ENCODE results near the gene CRKL.
"Not testable (repeated sequence)": the region's sequence is repeated elsewhere in the genome, so short reads cannot be mapped to it uniquely, and the experiment has no call there.

The CRKL gene

DNA sequence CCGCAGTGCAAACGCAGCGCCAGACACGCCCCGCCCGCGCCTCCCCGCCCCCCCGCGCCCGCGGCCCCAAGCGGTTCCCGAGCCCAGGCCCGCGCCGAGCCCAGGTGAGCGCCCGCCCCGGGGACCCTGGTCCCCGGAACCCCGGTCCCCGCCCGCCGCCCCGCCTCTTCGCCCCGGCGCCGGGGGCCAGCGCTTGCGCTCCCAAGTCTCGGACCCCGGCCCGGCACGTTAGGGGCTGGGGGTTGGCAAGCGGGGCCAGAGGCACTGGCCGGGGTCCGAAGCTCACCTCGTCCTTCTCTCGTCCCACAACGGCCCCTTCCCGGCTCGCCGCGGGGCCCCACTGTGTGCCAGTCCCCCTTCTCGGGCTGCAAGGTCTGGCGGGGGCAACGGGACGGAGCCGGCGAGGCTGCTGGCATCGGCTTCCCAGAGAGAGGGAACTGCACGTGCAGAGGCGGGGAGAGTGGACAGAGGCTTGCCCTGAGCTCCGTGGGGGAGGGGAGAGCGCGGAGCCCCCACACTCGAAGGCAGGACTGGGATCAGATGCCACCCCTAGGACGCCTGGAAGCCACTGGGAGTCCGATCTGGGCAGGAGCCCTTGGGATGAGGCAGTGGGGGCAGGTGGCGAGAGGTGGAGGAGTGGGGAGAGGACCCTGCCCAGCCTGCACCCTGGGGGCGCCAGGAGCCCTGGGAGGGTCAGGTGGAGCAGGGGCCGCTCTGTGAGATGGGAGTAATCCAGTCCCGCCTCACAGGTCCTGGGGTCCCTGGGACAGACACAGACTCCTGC lies 48.1 kb downstream of the CRKL start:
- in situ Hi-C loops (cut with HindIII; ENCODE audit: low sequenced_read_pairs), result no loop called here

DNA sequence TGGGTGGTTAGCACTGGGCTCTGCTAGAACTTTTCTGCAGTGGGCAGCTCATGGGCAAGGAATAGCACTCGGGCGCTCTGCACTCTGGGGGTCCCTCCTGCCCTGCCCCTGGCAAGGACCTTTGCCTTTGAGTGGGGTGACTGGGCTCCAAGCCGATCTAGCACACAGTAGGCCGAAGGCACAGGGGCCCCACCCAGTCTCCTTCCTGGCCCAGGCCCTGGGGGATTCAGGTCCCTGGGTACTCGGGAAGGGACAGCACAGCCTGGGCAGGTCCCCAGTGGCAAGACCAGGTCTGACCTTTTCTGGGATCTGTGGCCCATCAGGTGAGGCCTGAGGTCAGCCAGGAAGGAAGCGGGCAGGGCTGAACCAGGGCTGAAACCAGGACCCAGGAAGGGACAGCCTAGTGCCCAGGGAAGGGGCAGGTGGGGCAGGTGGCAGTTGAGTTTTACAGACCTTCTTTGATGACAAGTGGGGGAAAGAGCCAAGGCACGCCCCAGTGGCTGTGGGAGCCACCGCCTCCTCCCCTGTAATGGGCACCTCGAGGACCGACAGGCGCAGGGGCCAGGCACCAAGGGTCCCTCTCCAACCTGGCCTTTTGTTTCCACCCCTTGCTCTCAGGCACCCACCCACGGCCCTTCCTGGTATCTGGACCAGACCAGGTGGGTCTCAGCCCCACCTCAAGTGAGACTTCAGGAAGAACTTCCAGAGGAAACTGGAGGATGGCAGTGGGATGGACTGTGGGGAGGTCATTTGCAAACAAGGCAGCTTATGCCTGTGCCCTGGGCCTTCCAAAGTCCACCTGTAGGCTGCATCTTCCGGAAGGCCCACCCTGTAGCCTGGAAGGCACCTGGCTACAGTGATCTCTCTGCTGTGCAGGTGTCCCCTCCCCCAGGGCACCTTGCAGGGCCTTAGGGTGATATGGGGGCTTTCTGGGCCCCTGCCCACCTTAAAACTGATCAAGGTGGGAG lies 49.0 kb downstream of the CRKL start:
- in situ Hi-C loops (cut with HindIII; ENCODE audit: low sequenced_read_pairs), result no loop called here

DNA sequence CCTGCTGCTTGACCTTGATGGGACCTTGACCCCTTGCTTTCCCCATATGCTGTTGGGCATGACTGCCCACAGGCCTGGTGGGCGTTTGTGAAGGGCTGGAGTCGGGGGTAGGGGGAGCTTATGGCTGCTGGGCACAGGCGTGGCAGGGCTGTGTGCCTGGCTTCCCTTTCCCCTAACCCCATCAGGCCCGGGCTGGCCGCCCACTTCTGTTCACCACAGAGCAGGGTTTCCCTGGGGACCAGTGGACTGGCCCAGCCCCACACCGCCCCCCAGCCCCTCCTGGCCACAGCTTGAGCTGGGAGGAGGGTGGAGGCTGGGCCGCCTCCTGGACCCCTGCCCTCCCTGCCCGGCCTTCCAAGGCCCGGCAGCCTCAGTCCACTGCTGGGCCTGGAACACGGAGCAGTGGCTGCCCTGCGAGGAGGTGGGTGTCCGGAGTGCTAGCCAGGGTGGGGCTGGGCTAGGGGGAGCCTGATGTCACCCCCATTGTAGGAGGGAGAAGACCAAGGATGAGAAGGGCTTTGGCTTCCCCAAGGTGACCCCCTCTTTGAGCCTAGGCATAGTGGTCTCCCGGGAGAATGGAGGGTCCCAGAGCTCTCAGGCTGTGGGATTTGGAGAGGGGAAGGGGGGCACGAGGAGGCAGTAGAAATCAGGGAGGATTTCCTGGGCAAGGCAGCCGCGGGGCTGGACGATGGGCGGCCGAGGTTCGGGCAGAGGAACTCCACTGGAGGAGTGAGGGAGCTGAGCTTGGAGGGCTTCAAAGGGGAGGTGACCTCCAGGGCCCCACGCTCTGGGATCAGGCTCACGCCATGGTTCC lies 49.9 kb downstream of the CRKL start, which contains the start of gene AIFM3:
Gene AIFM3 (plus strand): TSS at position 373 of the 814 bp plus-strand sequence. CDS start 690 bp downstream, outside the sequence.
- in situ Hi-C loops (cut with HindIII; ENCODE audit: low sequenced_read_pairs), result no loop called here

DNA sequence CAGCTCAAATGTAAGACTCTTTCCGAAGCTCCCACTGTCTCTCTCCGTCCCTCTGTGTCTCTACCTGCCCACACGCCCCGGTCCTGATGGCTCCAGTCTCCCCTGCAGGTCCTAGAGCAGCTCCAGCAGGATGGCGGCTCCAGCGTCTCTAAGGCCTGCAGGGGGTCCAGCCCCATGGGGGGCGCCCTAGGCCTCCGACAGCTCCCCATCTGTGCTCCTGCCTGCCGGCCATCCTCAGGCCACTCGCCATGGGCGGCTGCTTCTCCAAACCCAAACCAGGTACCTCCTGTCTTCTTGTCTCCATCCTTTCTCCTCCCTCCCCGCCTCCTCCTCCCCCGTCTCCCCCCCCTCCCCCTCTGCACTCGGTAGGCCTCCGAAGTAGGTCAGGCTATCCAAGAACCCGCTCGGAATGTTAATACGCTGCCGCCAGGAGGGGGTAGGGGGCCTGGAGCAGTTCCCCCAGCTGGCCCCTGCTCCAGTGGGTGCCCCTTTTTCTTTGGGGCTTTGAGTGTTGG lies 50.5 kb downstream of the CRKL start:
- in situ Hi-C loops (cut with HindIII; ENCODE audit: low sequenced_read_pairs), result no loop called here

DNA sequence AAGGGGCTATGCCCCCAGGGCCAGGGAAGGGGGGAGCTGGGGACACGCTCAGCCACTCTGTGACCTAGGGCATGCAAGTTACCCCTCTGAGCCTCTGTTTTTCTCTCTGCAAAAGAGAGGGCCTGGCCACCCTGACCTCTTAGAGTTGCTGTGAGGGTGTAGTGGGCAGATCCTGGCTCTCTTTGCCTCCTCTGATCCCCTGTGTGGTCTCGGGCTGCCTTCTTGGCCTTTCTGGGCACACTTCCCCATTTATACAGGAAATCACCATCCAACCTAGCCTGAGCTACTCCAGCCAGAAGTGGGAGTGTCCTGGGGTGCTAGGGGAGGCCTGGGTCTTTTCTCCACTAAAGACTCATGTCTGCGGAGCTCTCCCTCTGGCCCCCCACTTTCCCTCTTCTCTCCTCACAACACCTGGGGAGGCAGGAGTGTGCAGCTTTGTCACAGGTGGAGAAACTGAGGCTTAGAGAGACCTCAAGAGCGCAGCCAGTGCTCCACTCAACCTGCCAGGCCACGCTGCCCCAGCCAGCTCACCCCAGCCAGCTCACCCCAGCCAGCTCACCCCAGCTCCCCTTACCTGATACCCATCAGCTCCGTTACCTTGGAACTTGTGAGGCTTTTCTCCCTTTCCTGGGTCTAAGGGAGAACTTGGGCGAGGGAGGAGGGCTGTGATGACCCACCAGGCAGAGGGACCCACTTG lies 51.2 kb downstream of the CRKL start:
- in situ Hi-C loops (cut with HindIII; ENCODE audit: low sequenced_read_pairs), result no loop called here

DNA sequence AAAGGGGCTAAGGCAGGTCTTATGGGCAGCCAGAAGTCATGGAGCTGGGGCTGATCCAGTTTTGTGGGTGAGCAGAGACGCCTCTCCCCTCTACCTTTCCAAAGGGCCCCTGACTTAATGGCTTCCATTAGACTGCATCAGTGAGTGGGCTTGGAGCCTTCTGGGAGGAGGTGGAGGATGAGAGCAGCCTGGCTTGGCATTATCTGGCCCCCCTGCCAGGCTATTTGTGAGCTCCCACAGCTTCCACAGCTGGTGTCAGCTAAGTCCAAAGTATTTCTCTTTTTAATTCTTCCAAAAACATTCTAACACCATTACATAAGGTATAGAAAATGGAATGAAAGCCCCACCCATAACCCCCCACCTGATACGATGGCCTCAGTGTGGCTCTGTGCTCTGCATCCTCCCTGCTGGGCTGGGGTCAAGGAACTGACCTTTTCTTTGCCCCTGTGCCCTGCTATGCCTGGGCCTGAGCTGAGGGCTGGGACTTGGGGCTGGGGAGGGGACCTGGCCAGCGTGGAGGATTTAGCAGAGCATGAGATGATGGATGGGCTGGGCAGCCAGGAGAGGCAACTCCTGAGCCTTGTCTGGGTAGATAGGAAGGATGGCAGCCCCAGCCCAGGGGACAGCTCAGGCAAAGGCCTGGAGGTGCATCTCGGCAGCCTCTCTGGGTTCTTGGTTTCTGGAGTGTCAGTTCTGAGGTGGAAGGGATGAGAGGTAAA lies 53.9 kb downstream of the CRKL start:
- in situ Hi-C loops (cut with HindIII; ENCODE audit: low sequenced_read_pairs), result no loop called here

DNA sequence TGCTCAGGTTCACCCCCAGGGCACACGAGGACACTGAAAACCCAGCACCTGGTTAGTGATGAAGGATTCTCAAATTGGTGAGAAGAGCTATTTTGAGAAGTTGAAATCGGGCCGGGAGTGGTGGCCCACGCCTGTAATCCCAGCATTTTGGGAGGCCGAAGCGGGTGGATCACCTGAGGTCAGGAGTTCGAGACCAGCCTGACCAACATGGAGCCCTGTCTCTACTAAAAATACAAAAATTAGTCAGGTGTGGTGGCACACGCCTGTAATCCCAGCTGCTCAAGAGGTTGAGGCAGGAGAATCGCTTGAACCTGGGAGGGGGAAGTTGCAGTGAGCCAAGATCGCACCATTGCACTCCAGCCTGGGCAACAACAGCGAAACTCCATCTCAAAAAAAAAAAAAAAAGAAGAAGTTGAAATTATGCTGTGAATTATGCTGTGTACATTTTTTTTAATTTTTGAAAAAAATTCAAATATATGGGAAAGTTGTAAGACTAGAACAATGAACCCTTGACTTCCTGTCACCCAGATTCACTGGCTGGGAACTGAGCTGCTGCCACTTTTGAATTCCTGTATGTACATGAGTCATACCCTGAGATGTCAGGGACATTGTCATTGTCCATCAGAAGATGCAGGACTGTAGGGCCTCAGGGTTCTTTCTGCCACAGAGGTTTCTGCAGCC lies 54.9 kb downstream of the CRKL start:
- in situ Hi-C loops (cut with HindIII; ENCODE audit: low sequenced_read_pairs), result not testable (repeated sequence)

DNA sequence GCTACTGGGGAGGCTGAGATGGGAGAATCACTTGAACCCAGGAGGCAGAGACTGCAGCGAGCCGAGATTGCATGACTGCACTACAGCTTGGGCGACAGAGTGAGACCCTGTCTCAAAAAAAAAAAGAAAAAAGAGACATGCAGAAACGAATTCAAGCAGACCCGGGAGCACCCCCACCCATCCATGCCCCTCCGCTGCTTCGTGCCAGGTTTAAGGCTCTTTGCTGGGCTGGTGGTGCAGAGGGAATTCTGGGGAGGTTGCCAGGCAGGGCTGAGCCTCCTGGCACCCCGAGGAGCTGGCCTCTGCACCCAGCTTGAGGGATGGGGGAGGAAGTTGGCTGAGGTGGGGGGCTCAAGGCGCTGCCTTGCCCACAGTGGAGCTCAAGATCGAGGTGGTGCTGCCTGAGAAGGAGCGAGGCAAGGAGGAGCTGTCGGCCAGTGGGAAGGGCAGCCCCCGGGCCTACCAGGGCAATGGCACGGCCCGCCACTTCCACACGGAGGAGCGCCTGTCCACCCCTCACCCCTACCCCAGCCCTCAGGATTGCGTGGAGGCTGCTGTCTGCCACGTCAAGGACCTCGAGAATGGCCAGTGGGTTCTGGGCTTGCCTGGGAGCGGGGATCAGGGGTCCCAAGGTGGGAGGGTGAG lies 55.8 kb downstream of the CRKL start:
- in situ Hi-C loops (cut with HindIII; ENCODE audit: low sequenced_read_pairs), result no loop called here

DNA sequence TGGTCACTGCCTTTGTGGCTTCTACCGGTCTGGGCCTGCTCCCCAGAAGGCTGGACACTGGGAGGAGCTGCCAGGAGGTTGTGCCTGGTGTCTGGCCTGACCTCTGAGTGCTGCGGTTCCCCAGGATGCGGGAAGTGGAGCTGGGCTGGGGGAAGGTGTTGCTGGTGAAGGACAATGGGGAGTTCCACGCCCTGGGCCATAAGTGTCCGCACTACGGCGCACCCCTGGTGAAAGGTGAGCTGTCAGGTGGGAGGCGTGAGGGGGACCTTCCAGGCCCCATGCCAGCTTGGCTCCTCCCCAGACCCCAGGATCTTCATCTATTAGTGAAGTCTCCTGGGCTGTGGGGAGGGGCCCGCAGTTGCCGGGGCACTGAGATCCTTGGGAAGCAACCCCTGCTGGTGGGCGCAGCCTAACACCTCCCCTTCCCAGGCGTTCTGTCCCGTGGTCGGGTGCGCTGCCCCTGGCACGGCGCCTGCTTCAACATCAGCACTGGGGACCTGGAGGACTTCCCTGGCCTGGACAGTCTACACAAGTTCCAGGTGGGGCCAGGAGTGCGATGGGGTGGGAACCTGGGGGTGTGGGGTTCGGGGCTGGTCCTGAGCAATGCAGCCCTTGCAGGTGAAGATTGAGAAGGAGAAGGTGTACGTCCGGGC lies 56.6 kb downstream of the CRKL start:
- in situ Hi-C loops (cut with HindIII; ENCODE audit: low sequenced_read_pairs), result no loop called here

DNA sequence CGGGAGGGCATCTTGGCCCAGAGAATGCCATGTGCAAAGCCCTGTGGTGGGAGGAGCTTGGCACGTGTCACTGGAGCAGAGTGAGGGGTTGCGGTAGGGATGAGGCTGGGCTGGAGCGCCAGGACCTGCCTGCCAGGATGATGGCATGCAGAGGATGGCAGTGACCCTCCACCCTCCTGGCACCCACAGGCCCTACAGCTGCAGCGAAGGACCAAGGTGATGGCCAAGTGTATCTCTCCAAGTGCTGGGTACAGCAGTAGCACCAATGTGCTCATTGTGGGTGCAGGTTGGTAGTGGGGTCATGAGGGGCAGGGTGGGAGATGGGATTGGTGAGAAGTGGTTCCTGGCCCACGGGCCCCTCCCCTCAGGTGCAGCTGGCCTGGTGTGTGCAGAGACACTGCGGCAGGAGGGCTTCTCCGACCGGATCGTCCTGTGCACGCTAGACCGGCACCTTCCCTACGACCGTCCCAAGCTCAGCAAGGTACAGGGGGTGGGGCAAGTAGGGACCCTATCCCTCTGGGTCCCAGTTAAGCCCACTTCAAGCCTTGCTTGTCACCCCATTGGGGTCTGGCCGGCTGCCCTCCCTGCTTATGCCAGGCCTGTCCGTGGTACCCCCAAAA lies 57.2 kb downstream of the CRKL start:
- in situ Hi-C loops (cut with HindIII; ENCODE audit: low sequenced_read_pairs), result no loop called here

DNA sequence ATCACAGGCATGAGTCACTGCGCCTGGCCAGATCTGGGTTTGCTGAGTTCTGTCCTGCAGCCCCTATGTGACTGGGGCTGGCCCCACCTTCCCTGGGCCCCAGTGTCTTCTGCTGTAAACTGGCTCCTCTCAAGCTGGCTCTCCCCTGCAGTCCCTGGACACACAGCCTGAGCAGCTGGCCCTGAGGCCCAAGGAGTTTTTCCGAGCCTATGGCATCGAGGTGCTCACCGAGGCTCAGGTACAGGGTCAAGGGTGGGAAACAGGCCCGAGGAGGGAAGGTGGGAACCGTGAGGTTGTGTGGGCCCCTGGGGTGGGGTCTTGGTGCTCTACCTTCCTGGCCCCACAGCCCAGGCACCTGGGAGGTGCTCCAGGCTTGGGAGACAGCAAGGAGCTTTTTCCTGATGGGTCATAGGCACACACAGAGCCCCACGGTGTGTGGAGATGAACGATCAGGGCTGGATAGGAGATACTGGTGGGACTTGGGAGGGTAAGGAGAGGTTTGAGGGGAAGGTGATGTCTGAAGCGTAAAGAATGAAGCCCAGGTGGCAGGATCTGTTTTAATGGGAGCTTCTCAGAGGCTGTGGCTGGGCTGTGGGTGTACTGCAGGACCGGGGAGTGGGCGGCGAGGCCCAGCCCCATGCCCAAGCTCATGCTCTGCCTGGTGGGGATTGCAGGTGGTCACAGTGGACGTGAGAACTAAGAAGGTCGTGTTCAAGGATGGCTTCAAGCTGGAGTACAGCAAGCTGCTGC lies 58.5 kb downstream of the CRKL start:
- in situ Hi-C loops (cut with HindIII; ENCODE audit: low sequenced_read_pairs), result no loop called here

DNA sequence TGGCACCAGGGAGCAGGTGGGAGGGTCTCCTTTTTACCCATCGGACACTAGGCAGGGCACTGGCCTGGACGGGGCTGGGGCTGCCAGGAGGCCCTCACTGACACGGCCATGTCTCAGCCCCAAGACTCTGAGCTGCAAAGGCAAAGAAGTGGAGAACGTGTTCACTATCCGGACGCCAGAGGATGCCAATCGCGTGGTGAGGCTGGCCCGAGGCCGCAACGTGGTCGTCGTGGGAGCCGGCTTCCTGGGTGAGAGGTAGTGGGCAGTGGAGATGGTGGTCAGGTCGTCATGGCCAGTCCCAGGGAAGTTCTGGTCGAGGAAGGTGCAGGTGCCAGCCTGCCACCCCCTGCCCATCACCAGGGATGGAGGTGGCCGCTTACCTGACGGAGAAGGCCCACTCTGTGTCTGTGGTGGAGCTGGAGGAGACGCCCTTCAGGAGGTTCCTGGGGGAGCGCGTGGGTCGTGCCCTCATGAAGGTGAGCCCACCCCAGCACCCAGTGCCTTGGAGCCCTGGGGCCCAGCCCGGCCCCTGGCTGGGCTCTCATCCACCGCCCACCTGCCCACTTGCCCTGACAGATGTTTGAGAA lies 59.2 kb downstream of the CRKL start:
- in situ Hi-C loops (cut with HindIII; ENCODE audit: low sequenced_read_pairs), result no loop called here

DNA sequence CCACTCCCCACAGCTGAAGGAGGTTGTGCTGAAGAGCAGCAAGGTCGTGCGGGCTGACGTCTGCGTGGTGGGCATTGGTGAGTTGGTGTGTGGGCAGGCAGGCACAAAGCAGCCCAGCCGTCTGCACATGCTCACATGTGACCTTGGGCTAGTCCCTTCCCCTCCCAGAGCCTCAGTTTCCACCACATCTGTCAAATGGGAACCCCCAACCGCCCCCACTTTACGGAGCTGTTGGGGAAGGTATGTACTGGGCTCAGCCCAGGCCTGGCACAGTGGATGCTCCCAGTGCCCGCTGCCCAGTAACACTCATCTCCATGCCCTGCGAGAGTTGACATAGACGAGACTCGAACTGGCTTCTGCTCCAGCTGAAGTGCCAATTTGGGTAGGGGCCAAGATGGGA lies 59.8 kb downstream of the CRKL start:
- in situ Hi-C loops (cut with HindIII; ENCODE audit: low sequenced_read_pairs), result no loop called here

DNA sequence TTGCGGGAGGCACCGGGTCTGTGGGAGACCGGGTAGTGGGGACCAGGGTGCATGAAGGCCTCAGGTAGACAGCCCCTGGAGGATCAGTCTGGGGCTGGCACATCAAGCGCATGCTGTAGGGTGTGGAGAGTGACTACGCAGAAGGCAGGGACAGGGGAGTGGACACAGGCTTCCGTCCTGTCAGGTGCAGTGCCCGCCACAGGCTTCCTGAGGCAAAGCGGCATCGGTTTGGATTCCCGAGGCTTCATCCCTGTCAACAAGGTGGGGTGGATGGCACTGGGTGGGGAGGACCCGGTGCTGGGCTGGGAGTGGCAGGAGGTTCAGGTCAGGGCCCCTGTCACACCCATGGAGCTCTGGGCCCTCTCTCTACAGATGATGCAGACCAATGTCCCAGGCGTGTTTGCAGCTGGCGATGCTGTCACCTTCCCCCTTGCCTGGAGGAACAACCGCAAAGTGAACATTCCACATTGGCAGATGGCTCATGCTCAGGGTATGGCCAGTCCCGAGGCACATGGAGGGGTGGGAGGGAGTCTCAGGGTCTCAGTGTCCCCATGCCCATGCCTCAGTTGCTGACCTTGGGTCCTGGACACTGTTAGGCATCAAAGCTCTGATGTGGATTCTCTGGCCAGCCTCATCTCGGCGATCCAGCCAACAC lies 60.4 kb downstream of the CRKL start:
- in situ Hi-C loops (cut with HindIII; ENCODE audit: low sequenced_read_pairs), result no loop called here

DNA sequence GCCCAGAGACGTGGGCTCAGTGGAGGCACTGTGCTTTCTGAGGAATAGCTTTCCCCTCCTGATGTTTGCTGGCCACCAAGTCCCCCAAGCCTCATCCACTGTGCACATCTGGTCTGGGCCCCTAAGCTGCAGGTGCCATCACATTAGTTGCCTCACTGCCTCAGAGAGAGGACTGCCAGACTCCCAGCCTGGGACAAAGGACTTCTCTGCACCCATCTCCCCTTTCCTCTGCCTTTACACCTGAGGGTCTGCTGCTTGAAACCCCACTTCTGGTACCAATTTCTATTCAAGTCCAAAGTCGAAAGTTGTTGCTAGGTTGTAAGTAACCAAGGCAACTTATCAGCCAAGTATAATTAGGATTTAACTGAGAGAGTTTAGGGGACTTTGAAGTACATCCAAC lies 61.2 kb downstream of the CRKL start:
- in situ Hi-C loops (cut with HindIII; ENCODE audit: low sequenced_read_pairs), result no loop called here

DNA sequence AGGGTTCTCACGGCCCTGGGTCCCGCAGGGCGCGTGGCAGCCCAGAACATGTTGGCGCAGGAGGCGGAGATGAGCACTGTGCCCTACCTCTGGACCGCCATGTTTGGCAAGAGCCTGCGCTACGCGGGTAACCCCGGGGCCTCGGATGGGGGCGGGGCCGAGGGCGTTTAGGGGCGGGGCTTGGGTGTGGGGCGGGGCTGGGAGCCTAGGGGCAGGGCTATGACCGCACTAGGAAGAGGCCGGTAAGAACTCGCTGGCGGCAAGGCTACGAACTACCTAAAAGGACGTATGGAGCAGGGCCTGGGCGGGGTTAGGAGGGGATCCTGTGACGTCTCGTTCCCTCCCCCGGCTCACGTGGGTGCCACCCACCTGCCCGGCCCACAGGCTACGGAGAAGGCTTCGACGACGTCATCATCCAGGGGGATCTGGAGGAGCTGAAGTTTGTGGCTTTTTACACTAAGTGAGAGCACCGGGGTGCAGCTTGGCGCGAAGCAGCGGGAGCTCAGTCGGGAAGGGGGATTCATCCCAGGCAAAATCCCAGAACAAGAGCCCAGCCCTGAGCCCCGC lies 62.1 kb downstream of the CRKL start:
- in situ Hi-C loops (cut with HindIII; ENCODE audit: low sequenced_read_pairs), result no loop called here

Measured in DLD1 (cell line).